Measurements from ENCODE around the gene GATD1.

DNA sequence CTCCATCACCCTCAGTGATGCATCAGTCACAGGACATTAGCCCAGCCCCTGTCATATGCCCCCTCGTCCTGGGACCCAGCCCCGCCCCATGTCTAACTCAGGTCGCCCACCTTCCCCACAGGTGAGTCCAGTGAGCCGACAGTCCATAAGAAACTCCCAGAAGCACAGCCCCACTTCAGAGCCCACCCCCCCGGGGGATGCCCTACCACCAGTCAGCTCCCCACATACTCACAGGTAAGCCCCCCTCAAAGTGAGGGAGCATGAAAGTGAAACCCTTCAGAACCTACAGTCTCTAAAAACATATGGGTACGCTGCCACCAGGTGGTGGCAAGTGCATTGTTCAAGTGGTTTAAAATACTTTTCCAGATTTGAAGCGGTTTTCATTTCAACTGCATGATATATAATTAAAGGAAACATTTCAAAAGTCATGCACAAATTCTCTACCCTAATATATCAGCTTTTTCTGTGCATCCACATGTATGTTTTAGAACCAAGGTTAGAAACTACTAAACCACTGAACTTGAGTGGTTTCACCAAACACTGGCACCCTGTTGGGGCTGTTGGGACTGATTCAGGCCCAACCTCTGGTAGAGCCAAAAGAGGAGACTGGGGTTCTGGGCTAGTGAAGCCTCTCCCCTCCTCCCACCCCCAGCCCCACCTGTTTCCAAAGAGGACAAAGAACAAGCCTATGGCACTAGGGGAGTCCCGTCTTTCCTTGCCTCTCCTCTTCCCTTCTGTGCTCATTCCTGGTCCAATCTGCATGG, 54.0 kb downstream of the GATD1 start:
- TF ChIP-seq GATA2 (IDR thresholded peaks at IDR 0.05; ENCODE audit: low read depth, low read length) (no peak), GATA3 (IDR thresholded peaks at IDR 0.05; ENCODE audit: low read depth, low read length) (no peak)

All from SH-SY5Y (cell line).